IgD-negative memory B cell (primary cell): ENCODE results near the gene NFYC. TPM values are rescaled to one million over a fixed set of nuclear protein-coding genes. Genes with fewer than 3 reads are reported as not detected.

Experiments used
- H3K27ac Mint-ChIP-seq, 3 donors: one replicate each; pipeline ENCODE4 v1.8.0; 2020 to 2022; ENCODE audit warnings: mild to moderate bottlenecking in 3 of 3, mixed read lengths in 3 of 3, moderate library complexity in 1 of 3
- H3K27me3 Mint-ChIP-seq: one replicate; pipeline ENCODE4 v1.8.0; 2021; ENCODE audit warnings: mixed read lengths
- H3K36me3 Mint-ChIP-seq: one replicate; pipeline ENCODE4 v1.8.0; 2020; ENCODE audit warnings: mild to moderate bottlenecking, mixed read lengths
- H3K4me1 Mint-ChIP-seq, 3 donors: one replicate each; pipeline ENCODE4 v1.8.0; 2020 to 2022; ENCODE audit warnings: mixed read lengths in 3 of 3, mild to moderate bottlenecking in 1 of 3
- H3K4me3 Mint-ChIP-seq, 4 donors: one replicate each; pipeline ENCODE4 v1.8.0; 2020 to 2022; ENCODE audit warnings: mild to moderate bottlenecking in 4 of 4, mixed read lengths in 4 of 4, moderate library complexity in 3 of 4
- H3K9me3 Mint-ChIP-seq, 3 donors: one replicate each; pipeline ENCODE4 v1.8.0; 2020 to 2021; ENCODE audit warnings: mixed read lengths in 3 of 3, mild to moderate bottlenecking in 1 of 3
- polyA plus RNA-seq: library from polyadenylated mRNA; unstranded; fragments of 300-500 nt; fragmentation: Illumina TruSeq; gene quantifications from one replicate; pipeline ENCODE4 v1.2.3, GENCODE V29; 2021

NFYC gene
- polyA plus RNA-seq, 1 donor from 2014 or later: 74.3 TPM

DNA sequence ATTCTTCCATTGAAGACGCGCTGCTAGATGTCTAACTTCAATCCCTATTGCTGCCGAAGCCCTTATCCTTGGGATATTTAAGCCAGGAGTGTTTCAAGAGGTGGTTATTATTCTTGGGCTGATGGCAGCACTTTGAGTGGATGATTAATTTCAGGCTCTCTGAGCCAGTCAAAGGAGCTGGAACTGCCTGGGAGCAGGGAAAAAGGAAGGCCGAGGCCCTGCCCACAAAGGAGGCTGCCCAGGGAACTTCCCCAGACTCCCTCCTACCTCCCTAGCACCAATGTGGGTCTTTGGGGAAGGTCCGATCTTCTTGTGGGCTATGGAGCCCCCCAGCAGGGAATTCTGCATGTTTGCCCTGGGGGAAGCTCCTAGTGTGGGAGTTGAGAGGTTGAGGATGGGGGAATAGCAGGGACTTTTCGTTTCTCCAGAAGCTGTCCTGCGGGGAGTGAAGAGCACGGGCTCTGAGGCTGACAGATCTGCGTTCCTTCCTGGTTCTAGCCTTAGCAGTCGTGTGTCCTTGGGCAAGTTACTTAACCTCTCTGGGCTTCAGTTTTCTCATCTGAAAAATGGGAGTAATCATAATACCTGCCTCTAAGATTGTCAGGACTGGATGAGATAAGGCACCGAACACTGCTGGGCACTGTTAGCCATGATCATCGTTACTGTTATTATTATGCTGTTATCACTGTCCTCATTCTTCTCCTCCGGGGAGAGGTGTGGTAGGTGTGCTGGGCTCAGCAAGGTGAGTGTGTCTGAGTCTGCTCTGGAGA, 98.3 kb downstream of the NFYC start:
- Mint-ChIP-seq H3K4me1 (peaks cover 0 to 6% (median 0%) of the 10 kb centered on the region in 3 donors), H3K36me3 (no peaks in the 10 kb centered on the region), H3K4me3 (no peak overlapping the region), H3K9me3 (no peaks in the 10 kb centered on the region), H3K27me3 (peaks cover 17% of the 10 kb centered on the region), H3K27ac (no peak overlapping the region)

DNA sequence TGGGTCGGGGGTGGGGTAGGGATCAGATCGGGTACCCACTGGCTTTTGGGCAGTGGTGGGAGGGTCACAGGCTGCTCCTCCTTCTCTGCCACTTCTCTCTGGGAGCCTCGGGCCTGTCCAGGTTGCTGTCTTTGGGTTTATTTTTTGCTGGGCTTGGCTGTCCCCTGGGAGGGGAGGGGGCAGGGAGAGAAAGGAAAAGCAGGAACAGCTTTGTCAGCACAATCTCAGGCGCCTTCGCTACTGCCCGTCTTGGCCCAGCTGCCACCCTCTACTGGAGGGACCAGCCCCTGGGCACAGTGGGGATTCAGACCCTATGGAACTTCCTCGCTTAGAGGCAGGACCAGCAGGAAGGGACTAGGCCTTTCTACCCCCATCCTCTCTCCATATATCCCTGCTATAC, 100.5 kb downstream of the NFYC start:
- Mint-ChIP-seq H3K27ac (no peak overlapping the region), H3K36me3 (no peaks in the 10 kb centered on the region), H3K4me3 (no peak overlapping the region), H3K9me3 (no peaks in the 10 kb centered on the region), H3K4me1 (peaks cover 3 to 12% (median 12%) of the 10 kb centered on the region in 3 donors), H3K27me3 (peaks cover 5% of the 10 kb centered on the region)

DNA sequence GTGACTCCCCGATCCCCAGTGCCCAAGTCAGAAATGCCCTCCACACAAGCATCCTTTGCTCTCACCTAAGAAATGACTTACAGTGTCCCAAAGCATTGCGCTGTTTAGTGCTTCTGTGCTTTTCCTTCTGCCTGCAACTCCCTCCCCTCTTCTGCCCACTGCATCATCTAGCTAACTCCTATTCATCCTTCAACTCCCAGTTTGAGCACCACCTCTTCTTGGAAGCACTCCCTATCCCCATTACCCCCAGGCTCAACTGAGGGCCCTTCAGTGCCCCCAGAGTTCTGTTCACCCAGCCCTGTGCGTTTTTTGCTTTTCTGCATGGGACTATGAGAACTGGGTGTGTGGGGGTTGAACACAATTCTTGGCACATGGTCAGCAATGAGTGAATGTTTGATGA, 102.1 kb downstream of the NFYC start:
- Mint-ChIP-seq H3K4me1 (peaks cover 4 to 20% (median 12%) of the 10 kb centered on the region in 3 donors), H3K4me3 (no peak overlapping the region), H3K9me3 (no peaks in the 10 kb centered on the region), H3K27me3 (peaks cover 5% of the 10 kb centered on the region), H3K36me3 (no peaks in the 10 kb centered on the region), H3K27ac (no peak overlapping the region)

DNA sequence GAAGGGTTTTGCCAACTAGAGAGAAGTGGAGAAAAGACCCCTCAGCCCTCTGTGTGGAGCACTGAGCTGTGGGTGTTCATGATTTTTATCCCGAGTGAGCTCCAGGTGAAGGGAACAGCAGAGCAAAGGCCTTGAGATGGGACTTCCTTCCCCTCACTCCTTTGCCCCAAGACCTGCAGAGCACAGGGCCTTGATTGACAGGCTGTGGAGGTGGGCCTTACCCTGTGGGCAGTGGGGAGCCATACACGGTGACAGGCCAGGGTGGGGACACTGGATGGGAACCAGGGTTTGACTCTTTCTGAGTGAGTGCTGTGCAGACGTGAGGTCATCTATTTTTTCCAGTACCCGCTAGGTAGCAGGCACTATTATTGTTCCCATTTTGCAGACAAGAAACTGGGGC, 102.5 kb downstream of the NFYC start:
- Mint-ChIP-seq H3K4me3 (no peak overlapping the region), H3K4me1 (peaks cover 4 to 20% (median 12%) of the 10 kb centered on the region in 3 donors), H3K27ac (no peak overlapping the region), H3K36me3 (no peaks in the 10 kb centered on the region), H3K9me3 (no peaks in the 10 kb centered on the region), H3K27me3 (peaks cover 4% of the 10 kb centered on the region)

DNA sequence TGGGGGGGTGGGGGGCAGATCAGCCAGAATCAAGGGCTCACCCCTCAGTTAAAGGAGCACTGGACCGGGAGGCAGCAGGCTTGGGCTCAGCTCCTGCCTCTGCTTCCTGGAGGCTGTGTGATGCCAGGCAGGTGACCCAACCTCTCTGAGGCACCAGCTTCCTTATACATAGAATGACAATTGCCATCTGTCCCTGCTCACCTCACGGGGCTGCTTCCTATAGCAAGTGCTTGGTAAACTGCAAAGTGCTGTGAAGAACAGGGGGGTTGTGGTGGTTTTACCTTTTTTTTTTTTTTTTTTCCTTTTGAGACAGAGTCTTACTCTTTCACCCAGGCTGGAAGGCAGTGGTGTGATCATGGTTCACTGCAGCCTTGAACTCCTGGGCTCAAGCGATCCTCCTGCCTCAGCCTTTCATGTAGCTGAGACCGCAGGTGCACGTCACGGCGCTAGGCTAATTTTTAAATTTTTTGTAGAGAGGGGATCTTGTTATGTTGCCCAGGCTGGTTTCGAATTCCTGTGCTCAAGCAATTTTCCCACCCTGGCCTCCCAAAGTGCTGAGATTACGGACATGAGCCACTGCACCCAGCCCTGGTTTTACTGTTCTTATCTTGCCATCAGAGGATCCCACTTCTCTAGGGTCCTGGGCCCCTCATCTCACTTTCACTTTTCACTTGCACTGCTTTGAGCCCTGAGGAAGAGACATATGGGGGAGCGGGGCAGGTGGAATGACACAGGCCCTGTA, 103.6 kb downstream of the NFYC start:
- no peaks in the 10 kb centered on the region for H3K36me3 Mint-ChIP-seq
- H3K27me3 Mint-ChIP-seq: no peaks in the 10 kb centered on the region
- H3K27ac Mint-ChIP-seq: peak overlapping the region in 2 of 3 donors; percentile 36 to 67
- no peaks in the 10 kb centered on the region for H3K9me3 Mint-ChIP-seq
- peak overlapping the region in 2 of 4 donors; percentile 55 to 64 for H3K4me3 Mint-ChIP-seq
- H3K4me1 Mint-ChIP-seq: peaks cover 4 to 20% (median 12%) of the 10 kb centered on the region in 3 donors

DNA sequence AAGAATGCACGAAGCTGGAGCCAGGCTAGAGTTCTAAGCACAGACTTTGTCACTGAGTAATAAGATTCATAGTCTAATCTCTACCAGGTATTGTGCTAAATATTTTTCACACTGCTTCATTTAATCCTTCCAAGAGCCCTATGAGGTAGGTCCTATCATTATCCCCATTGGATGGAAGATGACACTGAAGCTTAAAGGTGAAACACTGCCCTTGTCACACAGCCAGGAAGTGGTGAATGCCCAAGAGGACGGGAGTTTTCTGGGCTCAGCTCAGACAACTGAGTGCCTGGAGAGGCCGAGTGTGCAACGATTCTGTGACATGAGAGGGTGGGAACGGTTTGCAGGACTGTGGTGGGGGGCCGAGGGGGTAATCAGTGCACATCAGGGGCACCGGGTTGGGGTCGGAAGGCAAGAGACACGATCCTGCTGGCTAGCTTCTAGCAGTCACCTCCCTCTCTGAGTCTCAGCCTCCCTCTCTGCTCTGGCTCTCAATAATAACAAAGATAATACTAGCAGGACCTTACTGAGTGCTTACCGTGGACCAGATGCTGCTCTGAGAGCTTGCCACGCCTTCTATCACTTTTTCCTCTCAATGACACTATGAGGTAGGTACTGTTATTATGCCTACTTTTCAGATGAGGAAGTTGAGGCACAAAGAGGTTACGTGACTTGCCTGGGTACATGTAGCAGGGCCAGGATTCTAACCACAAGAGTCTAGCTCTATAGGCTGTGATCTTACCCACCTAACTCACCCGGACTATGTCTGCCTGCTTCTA, 104.5 kb downstream of the NFYC start:
- H3K36me3 Mint-ChIP-seq: no peaks in the 10 kb centered on the region
- no peaks in the 10 kb centered on the region for H3K9me3 Mint-ChIP-seq
- H3K4me1 Mint-ChIP-seq: peaks cover 4 to 20% (median 12%) of the 10 kb centered on the region in 3 donors
- H3K4me3 Mint-ChIP-seq: peak overlapping the region in 3 of 4 donors; percentile 34 to 64 (median 55)
- no peaks in the 10 kb centered on the region for H3K27me3 Mint-ChIP-seq
- H3K27ac Mint-ChIP-seq: peak overlapping the region in 1 of 3 donors; percentile 36

DNA sequence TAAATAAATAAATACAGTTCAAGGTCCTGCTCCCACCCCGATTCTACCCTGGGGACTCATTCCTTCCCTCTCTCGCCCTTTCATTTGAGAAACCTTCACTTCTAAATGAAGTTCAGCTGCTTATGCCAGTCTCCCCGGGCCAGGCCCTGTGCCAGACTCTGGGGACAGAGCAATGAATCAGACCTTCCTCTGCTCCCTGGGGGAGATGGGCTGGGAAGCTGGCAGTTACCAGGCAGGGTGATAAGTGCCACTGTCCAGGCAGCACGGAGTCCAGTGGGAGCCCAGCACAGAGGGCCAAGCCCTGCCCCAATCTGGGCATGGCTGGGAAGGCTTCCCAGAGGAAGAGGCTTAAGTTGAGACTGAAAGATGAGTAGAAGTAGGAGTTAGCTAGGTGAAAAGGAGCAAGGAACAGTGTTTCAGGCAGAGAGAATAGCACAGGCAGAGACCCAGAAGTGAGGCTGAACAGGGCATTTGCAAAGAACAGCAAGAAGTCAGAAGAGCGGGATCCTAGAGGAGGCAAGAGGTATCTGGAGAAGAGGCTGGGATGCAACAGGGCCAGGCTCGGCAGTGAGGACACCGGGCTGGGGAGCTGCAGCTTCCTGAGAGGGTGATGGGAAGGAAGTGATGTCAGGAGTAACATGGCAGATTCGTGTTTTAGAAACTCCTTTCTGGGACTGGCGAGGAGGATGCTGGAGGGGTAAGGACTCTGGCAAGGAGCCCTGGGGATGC, 105.6 kb downstream of the NFYC start:
- Mint-ChIP-seq H3K4me1 (peaks cover 12 to 30% (median 21%) of the 10 kb centered on the region in 3 donors), H3K27ac (no peak overlapping the region), H3K27me3 (no peaks in the 10 kb centered on the region), H3K9me3 (no peaks in the 10 kb centered on the region), H3K4me3 (peak overlapping the region in 2 of 4 donors; percentile 2 to 25), H3K36me3 (no peaks in the 10 kb centered on the region)

DNA sequence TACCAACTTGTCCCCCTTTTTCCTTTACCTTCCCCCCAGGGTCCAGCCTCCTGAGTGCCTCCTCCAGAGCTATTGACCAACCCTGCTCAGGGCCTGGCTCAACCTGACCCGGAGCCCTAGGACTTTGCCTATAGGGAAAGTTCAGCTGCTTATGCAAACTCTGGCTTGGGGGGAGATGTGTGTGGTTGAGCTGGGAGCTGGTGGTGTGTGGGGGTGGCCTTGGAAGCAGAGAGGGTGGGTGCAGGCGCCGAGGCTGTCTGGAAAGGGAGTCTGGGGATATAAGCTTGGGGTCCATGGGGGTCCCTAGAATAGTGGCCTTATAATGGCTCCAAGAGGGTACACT, 106.1 kb downstream of the NFYC start:
- Mint-ChIP-seq H3K36me3 (no peaks in the 10 kb centered on the region), H3K27me3 (no peaks in the 10 kb centered on the region), H3K27ac (no peak overlapping the region), H3K9me3 (no peaks in the 10 kb centered on the region), H3K4me1 (peaks cover 13 to 31% (median 23%) of the 10 kb centered on the region in 3 donors), H3K4me3 (peak overlapping the region in 1 of 4 donors; percentile 2)

DNA sequence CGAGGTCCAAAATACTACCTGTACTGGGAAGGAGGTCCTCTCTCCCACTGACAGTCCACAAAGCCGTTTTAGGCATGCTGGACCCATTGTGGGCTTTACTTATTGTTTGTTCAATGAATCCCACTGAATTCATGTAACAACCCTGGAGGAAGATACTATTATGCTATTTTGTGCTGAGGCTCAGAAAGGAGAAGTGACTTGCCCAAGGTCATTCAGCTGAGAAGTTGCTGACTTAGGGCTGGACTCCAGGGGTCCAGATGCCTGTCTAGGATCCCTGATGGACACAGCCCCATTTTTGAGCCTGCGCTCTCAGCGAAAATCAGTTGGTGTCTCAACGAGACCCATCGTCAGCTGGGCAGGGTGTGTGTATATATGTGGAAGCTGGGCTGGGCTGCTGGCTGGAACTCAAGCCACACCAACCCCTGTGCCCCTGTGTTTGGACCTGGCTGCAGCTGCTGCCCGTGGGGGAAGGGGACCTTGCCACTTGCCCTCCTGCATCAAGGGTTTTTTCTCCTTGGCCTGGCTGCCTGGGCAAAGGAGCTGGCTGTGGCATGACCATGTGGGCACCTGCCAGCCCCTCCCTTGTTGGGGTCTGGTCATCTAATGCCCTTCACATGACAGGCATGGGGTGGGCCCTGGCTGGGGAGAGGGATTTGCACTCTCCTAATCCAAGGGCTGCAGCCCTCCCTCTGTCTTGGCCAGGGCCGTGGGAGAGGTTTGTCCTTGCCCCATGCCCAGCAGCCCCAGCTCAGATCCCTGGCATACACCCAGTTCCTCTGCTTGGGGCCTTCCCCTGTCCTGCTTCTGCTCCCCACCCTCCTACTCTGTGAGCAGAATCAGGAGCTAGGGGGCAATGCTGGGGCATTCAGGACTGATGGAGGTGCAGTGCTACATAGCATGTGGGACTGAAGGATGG, 107.1 kb downstream of the NFYC start:
- Mint-ChIP-seq H3K27me3 (no peaks in the 10 kb centered on the region), H3K4me1 (peaks cover 18 to 41% (median 32%) of the 10 kb centered on the region in 3 donors), H3K4me3 (peak overlapping the region in 1 of 4 donors; percentile 43), H3K27ac (no peak overlapping the region), H3K9me3 (no peaks in the 10 kb centered on the region), H3K36me3 (no peaks in the 10 kb centered on the region)

DNA sequence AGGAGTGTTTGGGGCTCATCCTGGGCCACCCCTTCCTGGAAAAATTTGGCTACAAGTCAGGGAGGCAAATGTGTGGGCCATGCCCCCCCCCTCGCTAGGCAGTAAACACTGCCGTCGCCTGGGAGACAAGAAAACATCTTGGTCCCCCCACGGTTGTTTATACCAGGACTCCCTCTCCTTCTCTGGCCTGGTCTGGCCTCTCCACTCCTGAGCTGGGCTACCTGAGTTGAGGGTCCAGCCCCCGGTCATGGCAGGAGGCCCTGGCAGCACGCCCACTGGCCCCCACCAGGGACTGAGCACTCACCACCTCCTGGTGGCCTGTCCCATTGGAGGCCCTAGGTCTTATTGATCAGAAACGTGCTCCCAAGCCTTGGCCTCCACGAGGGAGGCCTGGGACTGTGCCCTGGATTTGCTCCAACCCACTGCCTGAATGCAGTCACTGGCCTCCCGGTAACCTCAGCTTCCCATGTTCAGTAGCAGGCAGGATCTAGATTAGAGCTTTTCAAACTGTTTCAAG, 107.9 kb downstream of the NFYC start:
- Mint-ChIP-seq H3K27me3 (no peaks in the 10 kb centered on the region), H3K27ac (no peak overlapping the region), H3K4me3 (no peak overlapping the region), H3K36me3 (no peaks in the 10 kb centered on the region), H3K4me1 (peaks cover 18 to 47% (median 40%) of the 10 kb centered on the region in 3 donors), H3K9me3 (no peaks in the 10 kb centered on the region)

DNA sequence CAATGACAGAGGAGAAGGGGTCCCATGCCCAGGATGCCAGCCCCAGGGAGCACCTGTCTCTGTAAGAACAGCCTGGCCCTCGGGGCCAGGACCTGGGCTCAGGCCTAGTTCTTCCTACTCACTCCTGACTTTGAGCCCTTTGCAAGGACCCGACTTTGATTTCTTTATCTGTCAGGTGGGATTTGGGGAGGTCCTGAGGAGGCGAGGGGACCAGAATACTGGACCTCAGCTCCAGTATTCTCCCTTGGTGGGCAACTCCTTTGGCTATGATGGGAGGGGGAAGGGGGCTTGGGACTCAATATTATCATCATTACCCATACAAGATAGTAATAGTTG, 110.2 kb downstream of the NFYC start:
- Mint-ChIP-seq H3K4me3 (peak overlapping the region; percentile 72 to 87 (median 80)), H3K4me1 (peaks cover 18 to 37% (median 27%) of the 10 kb centered on the region in 3 donors), H3K9me3 (no peaks in the 10 kb centered on the region), H3K27ac (no peak overlapping the region), H3K36me3 (no peaks in the 10 kb centered on the region), H3K27me3 (no peaks in the 10 kb centered on the region)

DNA sequence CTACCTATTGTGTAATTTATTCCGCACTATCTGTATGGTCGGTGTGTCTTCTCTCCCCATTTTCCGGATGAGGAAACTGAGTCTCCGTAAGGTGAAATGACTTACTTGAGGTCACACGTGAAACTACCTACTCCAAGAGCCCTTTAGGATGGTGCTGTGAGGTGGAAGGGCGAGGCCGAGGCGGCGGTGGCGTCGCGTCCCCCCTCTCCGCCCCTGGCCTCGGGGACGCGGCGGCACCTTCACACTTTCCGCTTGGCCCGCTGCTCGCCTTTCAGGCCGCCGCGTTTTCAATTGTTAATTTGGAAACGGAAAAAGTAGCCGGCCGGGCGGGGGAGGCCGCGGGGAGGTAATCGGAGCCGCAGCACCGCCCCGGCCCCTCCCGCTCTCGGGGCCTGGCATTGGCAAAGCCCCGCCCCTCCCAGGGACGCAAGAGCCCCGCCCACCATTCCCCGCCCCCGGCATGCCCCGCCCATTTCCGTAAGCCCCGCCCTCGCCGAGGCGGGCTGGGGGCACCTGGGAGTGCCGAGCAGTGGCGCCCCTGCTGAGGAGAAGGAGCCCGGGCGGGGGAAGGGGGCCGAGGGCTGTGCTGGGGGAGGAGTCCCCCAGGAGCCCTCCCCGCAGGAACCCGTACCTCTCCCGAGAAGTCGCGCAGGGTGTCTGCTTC, 110.7 kb downstream of the NFYC start:
- H3K27me3 Mint-ChIP-seq: no peaks in the 10 kb centered on the region

DNA sequence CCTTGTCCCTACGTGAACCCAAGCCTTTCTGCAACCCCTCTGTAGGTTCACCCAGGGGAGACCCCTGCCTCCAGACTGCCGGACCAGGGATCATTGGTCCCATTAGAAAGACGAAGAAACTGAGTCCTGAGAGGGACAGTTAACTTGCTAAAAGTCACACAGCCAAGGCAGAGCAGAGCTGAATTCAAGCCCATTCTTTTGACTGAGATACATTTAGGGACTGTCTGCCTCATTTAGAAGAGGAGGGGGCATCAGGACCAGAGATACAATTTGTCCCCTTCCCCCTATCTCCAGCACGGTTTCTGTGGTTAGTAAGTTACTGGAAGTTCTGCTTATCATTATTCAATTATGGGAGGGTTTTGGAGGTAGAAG, 111.2 kb downstream of the NFYC start:
- Mint-ChIP-seq H3K4me3 (peak overlapping the region; percentile 62 to 87 (median 78)), H3K4me1 (peaks cover 14 to 30% (median 27%) of the 10 kb centered on the region in 3 donors), H3K27ac (peak overlapping the region in 2 of 3 donors; percentile 86 to 87), H3K27me3 (no peaks in the 10 kb centered on the region), H3K9me3 (no peaks in the 10 kb centered on the region), H3K36me3 (no peaks in the 10 kb centered on the region)

More for the DNA sequence above, 110.7 kb downstream of the NFYC start:
- H3K4me3 Mint-ChIP-seq: peak overlapping the region; percentile 75 to 87 (median 80)
- no peaks in the 10 kb centered on the region for H3K9me3 Mint-ChIP-seq
- H3K36me3 Mint-ChIP-seq: no peaks in the 10 kb centered on the region
- peaks cover 16 to 34% (median 27%) of the 10 kb centered on the region in 3 donors for H3K4me1 Mint-ChIP-seq
- H3K27ac Mint-ChIP-seq: peak overlapping the region in 2 of 3 donors; percentile 86 to 87
